Keratinocyte (primary cell): ENCODE data around the gene TEN1. TPM values are rescaled to one million over a fixed set of nuclear protein-coding genes. Genes with fewer than 3 reads are reported as not detected.

Source experiments
- DNase-seq: peaks from one replicate; pipeline ENCODE4 v3.0.0-alpha.2; 2011; ENCODE audit warnings: low read depth, missing footprints, low spot score
- FAIRE-seq: peaks from 2 replicates; lab custom pipeline; 2011; peaks lifted over from hg19 to GRCh38; lab: Jason Lieb, UNC
- H2AFZ ChIP-seq: 2 replicates; pipeline ENCODE4 v1.6.0; 2012; ENCODE audit warnings: low read length, control low read depth, inconsistent platforms; ENCODE audit not compliant: control insufficient read depth
- H3K27ac ChIP-seq: 2 replicates; pipeline ENCODE4 v1.5.1; 2011; ENCODE audit warnings: low read length; ENCODE audit not compliant: control insufficient read depth, insufficient read depth
- H3K27me3 ChIP-seq: 3 replicates; pipeline ENCODE4 v1.6.0; 2011; ENCODE audit warnings: low read length; ENCODE audit not compliant: control insufficient read depth, insufficient read depth; ENCODE audit errors: extremely low read depth
- H3K36me3 ChIP-seq, 2 experiments: 2 replicates in 1 of 2; 3 replicates in 1 of 2; pipeline ENCODE4 v1.5.1; 2011; ENCODE audit warnings: low read length in 2 of 2, mild to moderate bottlenecking in 1 of 2; ENCODE audit not compliant: control insufficient read depth in 2 of 2, insufficient read depth in 2 of 2; ENCODE audit errors: extremely low read depth in 1 of 2
- H3K4me1 ChIP-seq: 3 replicates; pipeline ENCODE4 v1.5.1; 2011; ENCODE audit warnings: low read length; ENCODE audit not compliant: control insufficient read depth, insufficient read depth; ENCODE audit errors: extremely low read depth
- H3K4me2 ChIP-seq: 3 replicates; pipeline ENCODE4 v1.6.0; 2011; ENCODE audit warnings: low read depth, low read length; ENCODE audit not compliant: control insufficient read depth, insufficient read depth; ENCODE audit errors: extremely low read depth
- H3K4me3 ChIP-seq, 3 experiments: fragments of 200-600 bp in 1 of 3; sonication (generic) in 1 of 3; 2 replicates in 2 of 3; 3 replicates in 1 of 3; pipeline ENCODE4 v1.5.1; 2011 to 2016; ENCODE audit warnings: low read length in 3 of 3, mild to moderate bottlenecking in 3 of 3, control low read depth in 2 of 3, inconsistent platforms in 1 of 3, low read depth in 1 of 3, mixed read lengths in 1 of 3, mixed run types in 1 of 3, moderate library complexity in 1 of 3; ENCODE audit not compliant: control insufficient read depth in 2 of 3, insufficient read depth in 2 of 3; ENCODE audit errors: extremely low read depth in 1 of 3
- H3K79me2 ChIP-seq: 2 replicates; pipeline ENCODE4 v1.6.0; 2012; ENCODE audit warnings: low read length; ENCODE audit not compliant: control insufficient read depth, insufficient read depth
- H3K9ac ChIP-seq: 3 replicates; pipeline ENCODE4 v1.6.0; 2011; ENCODE audit warnings: low read length; ENCODE audit not compliant: control insufficient read depth, insufficient read depth; ENCODE audit errors: extremely low read depth
- H3K9me1 ChIP-seq: 3 replicates; pipeline ENCODE4 v1.6.0; 2011; ENCODE audit warnings: low read length; ENCODE audit not compliant: control insufficient read depth, insufficient read depth; ENCODE audit errors: extremely low read depth
- H3K9me3 ChIP-seq: 2 replicates; pipeline ENCODE4 v1.5.1; 2012; ENCODE audit warnings: low read depth, low read length; ENCODE audit not compliant: control insufficient read depth
- H4K20me1 ChIP-seq: 3 replicates; pipeline ENCODE4 v1.6.0; 2011; ENCODE audit warnings: low read length; ENCODE audit not compliant: control insufficient read depth, insufficient read depth; ENCODE audit errors: extremely low read depth
- CTCF ChIP-seq, 3 experiments: IDR thresholded peaks in 1 of 3; conservative IDR thresholded peaks in 1 of 3; optimal IDR thresholded peaks in 1 of 3; 2 replicates in 2 of 3; 3 replicates in 1 of 3; pipeline versions ENCODE3 to v1.5.1; 2011; ENCODE audit warnings: low read length in 3 of 3, mild to moderate bottlenecking in 3 of 3, moderate library complexity in 2 of 3, control low read depth in 1 of 3, inconsistent platforms in 1 of 3; ENCODE audit not compliant: insufficient read depth in 2 of 3; ENCODE audit errors: extremely low read depth in 1 of 3
- EZH2 ChIP-seq: IDR thresholded peaks from one replicate; pipeline ENCODE4 v1.6.1; 2012; ENCODE audit warnings: inconsistent platforms, mild to moderate bottlenecking, low read length, moderate library complexity
- dilution Hi-C: fragments of 300-500 bp; cut with MboI; formaldehyde crosslinking; loops from one replicate; pipeline ENCODE4 v1.7.0; 2020; ENCODE audit warnings: low sequenced_read_pairs; ENCODE audit not compliant: extremely low pct_ligation_motif_present
- polyA plus RNA-seq, 5 experiments: library from polyadenylated mRNA; depleted of rRNA in 3 of 5; stranded (reverse) in 3 of 5; stranded (forward) in 1 of 5; unstranded in 1 of 5; fragments of >200 nt; gene quantifications; 1 replicate in 1 of 5; 2 replicates in 3 of 5; 3 replicates in 1 of 5; pipeline versions ENCODE4 v1.2.1 to v1.2.3, GENCODE V29; 2011 to 2012; ENCODE audit warnings: missing spikeins in 2 of 5, low read depth in 1 of 5, low replicate concordance in 1 of 5

The TEN1 gene
- polyA plus RNA-seq, 1 donor (not counting 4 experiments of a cell fraction or from before 2014, with no cell fraction given), result 11.7 TPM

GRCh38 chr17:76024353-76024752, 45.3 kb downstream of the TEN1 start:
- no peak for DNase-seq
- TF ChIP-seq EZH2, result no peak
- TF ChIP-seq CTCF (optimal IDR thresholded peaks at IDR 0.05 in 1 of 3, IDR thresholded peaks at IDR 0.05 in 1 of 3, conservative IDR thresholded peaks at IDR 0.05 in 1 of 3; ENCODE audit: extremely low read depth in 1 of 3, insufficient read depth in 2 of 3, low read length in 3 of 3), result no peak
- Histone ChIP-seq H3K79me2 (peaks cover 11% of the 10 kb centered on the region), H3K4me1 (peaks cover 21% of the 10 kb centered on the region), H3K36me3 (peaks cover 5 to 13% of the 10 kb centered on the region in 2 experiments), H3K9ac (no peak overlapping the region), H4K20me1 (peaks cover 7% of the 10 kb centered on the region), H3K4me3 (no peak overlapping the region), H3K9me1 (no peaks in the 10 kb centered on the region), H3K27ac (no peak overlapping the region), H3K9me3 (no peaks in the 10 kb centered on the region), H3K27me3 (no peaks in the 10 kb centered on the region), H3K4me2 (no peak overlapping the region), H2AFZ (no peak overlapping the region)
- dilution Hi-C loops, result no loop called here
- no peak for FAIRE-seq

- no peaks in the 10 kb centered on the region for H3K9me3 ChIP-seq
- FAIRE-seq, result peak; percentile 26
- TF ChIP-seq CTCF (optimal IDR thresholded peaks at IDR 0.05 in 1 of 3, IDR thresholded peaks at IDR 0.05 in 1 of 3, conservative IDR thresholded peaks at IDR 0.05 in 1 of 3; ENCODE audit: extremely low read depth in 1 of 3, insufficient read depth in 2 of 3, low read length in 3 of 3) (no peak), EZH2 (no peak)
- H3K27ac ChIP-seq, result no peak overlapping the region
- peaks cover 4% of the 10 kb centered on the region for H4K20me1 ChIP-seq
- no peak for DNase-seq
- H3K9ac ChIP-seq, result peak overlapping the region; percentile 41
- H3K4me2 ChIP-seq, result peak overlapping the region; percentile 83
- no peaks in the 10 kb centered on the region for H3K27me3 ChIP-seq
- H3K4me3 ChIP-seq, result peak overlapping the region; percentile 35 to 74 (median 42)
- dilution Hi-C loops, result no loop called here
- H3K36me3 ChIP-seq, result peaks cover 0 to 10% of the 10 kb centered on the region in 2 experiments
- H3K79me2 ChIP-seq, result peaks cover 11% of the 10 kb centered on the region
- H2AFZ ChIP-seq, result no peak overlapping the region
- H3K4me1 ChIP-seq, result peaks cover 21% of the 10 kb centered on the region
- H3K9me1 ChIP-seq, result no peaks in the 10 kb centered on the region
These were observed 46.3 kb downstream of the TEN1 start for GRCh38 chr17:76025294-76025693.
